RWPE1 (cell line): Measurements from ENCODE around the gene EQTN.
"Not testable (repeated sequence)": the region's sequence is repeated elsewhere in the genome, so short reads cannot be mapped to it uniquely, and the experiment has no call there.

Experiments
- CTCF ChIA-PET: fragments of 350-600 bp; sonication (Branson Sonifier 250); formaldehyde crosslinking; extraction: SDS; loops from one replicate; lab custom pipeline; 2021; lab: Yijun Ruan, JAX
- POLR2A ChIA-PET: fragments of 400-600 bp; formaldehyde crosslinking; extraction: SDS; loops from one replicate; lab custom pipeline; 2020; ENCODE audit warnings: antibody characterized with exemption; ENCODE audit not compliant: low non-redundant PET; lab: Yijun Ruan, JAX
- DNase-seq: peaks from one replicate; pipeline ENCODE4 v3.0.0; 2012; ENCODE audit warnings: low spot score
- H3K27ac ChIP-seq: fragments of 450-650 bp; 2 replicates; pipeline ENCODE4 v1.5.1; 2017
- TF ChIP-seq, protein P1 (sequence below): fragments of 450-650 bp; conservative IDR thresholded peaks from 2 replicates; pipeline ENCODE4 v1.5.1; 2017; ENCODE audit warnings: low read depth, mild to moderate bottlenecking

EQTN gene

DNA sequence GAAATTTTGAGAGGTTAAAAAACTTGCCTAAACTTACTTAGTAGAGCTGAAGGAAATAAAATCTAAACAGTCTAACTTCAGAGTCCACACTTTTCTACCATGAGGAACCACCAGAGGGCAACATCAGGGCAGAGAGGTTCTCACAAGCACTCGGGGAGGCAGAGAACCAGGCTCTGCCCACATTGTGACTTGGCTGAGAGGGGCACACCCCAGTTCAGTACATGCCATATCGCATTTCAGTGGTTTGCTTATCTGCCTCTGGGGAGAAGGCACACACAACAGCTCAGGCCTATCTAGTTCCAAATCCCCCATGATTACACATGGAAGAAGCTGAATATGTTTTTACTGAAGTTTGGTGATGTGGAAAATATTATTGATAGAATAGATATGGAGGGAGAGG is 49.2 kb downstream of the EQTN start:
- DNase-seq, result peak; percentile 71
- ChIA-PET CTCF (interaction anchor here (0.6 to 1.5 kb wide), 11 partner anchors 11 to 1526 kb away, joined by 3 to 4 read pairs (median 3); no protein-coding TSS in a partner anchor), POLR2A (no interaction called here)
- TF ChIP-seq, protein P1, sequence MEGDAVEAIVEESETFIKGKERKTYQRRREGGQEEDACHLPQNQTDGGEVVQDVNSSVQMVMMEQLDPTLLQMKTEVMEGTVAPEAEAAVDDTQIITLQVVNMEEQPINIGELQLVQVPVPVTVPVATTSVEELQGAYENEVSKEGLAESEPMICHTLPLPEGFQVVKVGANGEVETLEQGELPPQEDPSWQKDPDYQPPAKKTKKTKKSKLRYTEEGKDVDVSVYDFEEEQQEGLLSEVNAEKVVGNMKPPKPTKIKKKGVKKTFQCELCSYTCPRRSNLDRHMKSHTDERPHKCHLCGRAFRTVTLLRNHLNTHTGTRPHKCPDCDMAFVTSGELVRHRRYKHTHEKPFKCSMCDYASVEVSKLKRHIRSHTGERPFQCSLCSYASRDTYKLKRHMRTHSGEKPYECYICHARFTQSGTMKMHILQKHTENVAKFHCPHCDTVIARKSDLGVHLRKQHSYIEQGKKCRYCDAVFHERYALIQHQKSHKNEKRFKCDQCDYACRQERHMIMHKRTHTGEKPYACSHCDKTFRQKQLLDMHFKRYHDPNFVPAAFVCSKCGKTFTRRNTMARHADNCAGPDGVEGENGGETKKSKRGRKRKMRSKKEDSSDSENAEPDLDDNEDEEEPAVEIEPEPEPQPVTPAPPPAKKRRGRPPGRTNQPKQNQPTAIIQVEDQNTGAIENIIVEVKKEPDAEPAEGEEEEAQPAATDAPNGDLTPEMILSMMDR, result peak; percentile 66
- H3K27ac ChIP-seq, result no peak overlapping the region

DNA sequence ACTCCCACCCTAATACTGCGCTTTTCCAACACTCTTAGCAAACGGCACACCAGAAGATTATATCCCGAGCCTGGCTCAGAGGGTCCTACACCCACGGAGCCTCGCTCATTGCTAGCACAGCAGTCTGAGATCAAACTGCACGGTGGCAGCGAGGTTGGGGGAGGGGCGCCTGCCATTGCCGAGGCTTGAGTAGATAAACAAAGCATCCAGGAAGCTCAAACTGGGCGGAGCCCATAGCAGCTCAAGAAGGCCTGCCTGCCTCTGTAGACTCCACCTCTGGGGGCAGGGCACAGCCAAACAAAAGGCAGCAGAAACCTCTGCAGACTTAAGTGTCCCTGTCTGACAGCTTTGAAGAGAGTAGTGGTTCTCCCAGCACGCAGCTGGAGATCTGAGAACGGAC is 57.3 kb downstream of the EQTN start:
- DNase-seq, H3K27ac ChIP-seq, POLR2A ChIA-PET: not testable (repeated sequence)
- CTCF ChIA-PET, result interaction anchor here (0.6 kb wide), 1 partner anchor 62 kb away, joined by 3 read pairs; no protein-coding TSS in a partner anchor
